Putamen (tissue), 1 donor: ENCODE measurements around the gene ASIC3.
"Not testable (repeated sequence)": the region's sequence is repeated elsewhere in the genome, so short reads cannot be mapped to it uniquely, and the experiment has no call there.

Experiments used
- DNase-seq: peaks from one replicate; pipeline ENCODE4 v3.0.0-alpha.2; 2016; ENCODE audit warnings: low spot score

The ASIC3 gene

GRCh38 chr7:151047976-151048815, at the start of gene ASIC3:
Gene ASIC3 (plus strand): TSS chr7:151048531. CDS start chr7:151048886, 355 bp downstream.
- no peak for DNase-seq

- no peak for DNase-seq
Observed at GRCh38 chr7:150999001-150999400, 49.3 kb upstream of the ASIC3 start.

- DNase-seq, result no peak
Observed at GRCh38 chr7:150999497-151000230, 48.7 kb upstream of the ASIC3 start.

- no peak for DNase-seq
Observed at GRCh38 chr7:151000897-151001495, 47.3 kb upstream of the ASIC3 start.

- DNase-seq, result no peak
Observed at GRCh38 chr7:151001546-151001945, 46.8 kb upstream of the ASIC3 start.

- no peak for DNase-seq
Observed at GRCh38 chr7:151003572-151003971, 44.8 kb upstream of the ASIC3 start.

GRCh38 chr7:151005566-151005965, 42.8 kb upstream of the ASIC3 start:
- DNase-seq, result no peak

- DNase-seq, result no peak
Observed at GRCh38 chr7:151006590-151007300, 41.6 kb upstream of the ASIC3 start.

GRCh38 chr7:151007469-151007898, 40.8 kb upstream of the ASIC3 start:
- no peak for DNase-seq

- DNase-seq, result no peak
Observed at GRCh38 chr7:151008143-151008510, 40.2 kb upstream of the ASIC3 start.

- DNase-seq, result no peak
Observed at GRCh38 chr7:151008511-151009323, 39.6 kb upstream of the ASIC3 start.

GRCh38 chr7:151009327-151010036, 38.8 kb upstream of the ASIC3 start:
- DNase-seq, result no peak

GRCh38 chr7:151010037-151010306, 38.4 kb upstream of the ASIC3 start:
- no peak for DNase-seq

- DNase-seq, result no peak
Observed at GRCh38 chr7:151010307-151011096, 37.8 kb upstream of the ASIC3 start.

GRCh38 chr7:151011097-151011409, 37.3 kb upstream of the ASIC3 start:
- DNase-seq, result no peak

GRCh38 chr7:151011616-151012015, 36.7 kb upstream of the ASIC3 start:
- not testable (repeated sequence) for DNase-seq

GRCh38 chr7:151012031-151012692, 36.2 kb upstream of the ASIC3 start:
- DNase-seq, result no peak

GRCh38 chr7:151012911-151013347, 35.4 kb upstream of the ASIC3 start:
- DNase-seq, result no peak

- no peak for DNase-seq
Observed at GRCh38 chr7:151013356-151013732, 35.0 kb upstream of the ASIC3 start.
